GM18498 (cell line): ENCODE data around the gene DLX3.

Experiments used
- ATAC-seq: cut with Tn5 transposase; IDR thresholded peaks from one replicate; pipeline ENCODE4 v1.9.1; 2021; ENCODE audit warnings: mild to moderate bottlenecking, moderate library complexity; ENCODE audit not compliant: unreplicated experiment

Gene DLX3

GRCh38 chr17:49992933-49993422 lies 2.0 kb downstream of the DLX3 start:
- ATAC-seq, result no peak

- ATAC-seq, result no peak
These were observed 2.7 kb downstream of the DLX3 start for GRCh38 chr17:49992191-49992932.

- no peak for ATAC-seq
These were observed 3.6 kb downstream of the DLX3 start for GRCh38 chr17:49991409-49991808.

GRCh38 chr17:49990921-49991320 lies 4.1 kb downstream of the DLX3 start:
- ATAC-seq, result no peak

GRCh38 chr17:49990331-49990730 lies 4.7 kb downstream of the DLX3 start:
- no peak for ATAC-seq

- ATAC-seq, result no peak
These were observed 5.5 kb downstream of the DLX3 start for GRCh38 chr17:49989518-49989880.

GRCh38 chr17:49987681-49988441 lies 7.2 kb downstream of the DLX3 start:
- ATAC-seq, result no peak

GRCh38 chr17:49987290-49987585 lies 7.8 kb downstream of the DLX3 start:
- ATAC-seq, result no peak

- no peak for ATAC-seq
These were observed 8.4 kb downstream of the DLX3 start for GRCh38 chr17:49986396-49987289.

GRCh38 chr17:49985310-49985990 lies 9.6 kb downstream of the DLX3 start:
- ATAC-seq, result no peak

GRCh38 chr17:49984776-49985175 lies 10.2 kb downstream of the DLX3 start:
- ATAC-seq, result no peak

GRCh38 chr17:49984283-49984682 lies 10.7 kb downstream of the DLX3 start:
- ATAC-seq, result no peak

GRCh38 chr17:49980703-49981197 lies 14.3 kb downstream of the DLX3 start:
- ATAC-seq, result no peak

- ATAC-seq, result no peak
These were observed 15.1 kb downstream of the DLX3 start for GRCh38 chr17:49979748-49980479.

GRCh38 chr17:49978501-49978900 lies 16.5 kb downstream of the DLX3 start:
- ATAC-seq, result no peak

- ATAC-seq, result no peak
These were observed 17.3 kb downstream of the DLX3 start for GRCh38 chr17:49977463-49978389.

- ATAC-seq, result no peak
These were observed 18.2 kb downstream of the DLX3 start for GRCh38 chr17:49976828-49977202.

GRCh38 chr17:49976163-49976827 lies 18.7 kb downstream of the DLX3 start:
- ATAC-seq, result no peak
